ENCODE data around the gene FDX1.
"Not testable (repeated sequence)": the region's sequence is repeated elsewhere in the genome, so short reads cannot be mapped to it uniquely, and the experiment has no call there.

Gene FDX1, protein sequence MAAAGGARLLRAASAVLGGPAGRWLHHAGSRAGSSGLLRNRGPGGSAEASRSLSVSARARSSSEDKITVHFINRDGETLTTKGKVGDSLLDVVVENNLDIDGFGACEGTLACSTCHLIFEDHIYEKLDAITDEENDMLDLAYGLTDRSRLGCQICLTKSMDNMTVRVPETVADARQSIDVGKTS

DNA sequence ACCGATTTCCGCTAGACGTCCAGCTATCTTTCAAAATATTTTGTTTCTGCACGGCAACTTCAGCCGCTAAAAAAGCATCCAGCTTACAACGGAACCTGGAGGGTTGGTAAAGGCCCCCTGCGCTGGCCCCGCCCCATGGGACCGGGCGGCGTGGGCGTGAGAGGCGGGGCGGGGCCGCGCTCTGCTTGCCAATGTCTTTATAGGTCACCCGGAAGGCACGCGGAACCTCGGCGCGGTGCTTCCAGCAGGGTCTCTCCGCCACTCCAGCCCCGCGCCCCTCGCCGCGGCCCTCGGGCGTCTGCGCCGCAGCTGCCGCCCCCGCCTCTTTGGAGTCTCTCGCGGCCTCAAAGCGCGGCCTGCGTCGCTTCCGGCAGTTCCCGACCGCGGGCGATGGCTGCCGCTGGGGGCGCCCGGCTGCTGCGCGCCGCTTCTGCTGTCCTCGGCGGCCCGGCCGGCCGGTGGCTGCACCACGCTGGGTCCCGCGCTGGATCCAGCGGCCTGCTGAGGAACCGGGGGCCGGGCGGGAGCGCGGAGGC is at the start of gene FDX1:
TSS of gene FDX1 (plus strand) at position 218 of the 536 bp plus-strand sequence. CDS start at position 391, 173 bp downstream.
- DNase-seq, result no peak

- no peak for DNase-seq
Observed at GRCh38 chr11:110380836-110381622, 48.7 kb upstream of the FDX1 start.

DNA sequence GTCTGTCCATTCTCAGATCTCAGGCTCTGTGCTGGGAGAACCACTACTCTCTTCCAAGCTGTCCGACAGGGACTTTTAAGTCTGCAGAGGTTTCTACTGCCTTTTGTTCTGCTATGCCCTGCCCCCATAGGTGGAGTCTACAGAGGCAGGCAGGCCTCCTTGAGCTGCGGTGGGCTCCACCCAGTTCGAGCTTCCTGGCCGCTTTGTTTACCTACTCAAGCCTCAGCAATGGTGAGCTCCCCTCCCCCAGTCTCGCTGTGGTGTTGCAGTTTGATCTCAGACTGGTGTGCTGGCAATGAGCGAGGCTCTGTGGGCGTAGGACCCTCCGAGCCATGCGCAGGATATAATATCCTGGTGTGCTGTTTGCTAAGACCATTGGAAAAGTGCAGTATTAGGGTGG is 41.5 kb upstream of the FDX1 start:
- DNase-seq, result not testable (repeated sequence)

GRCh38 chr11:110389965-110390364 is 39.8 kb upstream of the FDX1 start:
- no peak for DNase-seq

DNA sequence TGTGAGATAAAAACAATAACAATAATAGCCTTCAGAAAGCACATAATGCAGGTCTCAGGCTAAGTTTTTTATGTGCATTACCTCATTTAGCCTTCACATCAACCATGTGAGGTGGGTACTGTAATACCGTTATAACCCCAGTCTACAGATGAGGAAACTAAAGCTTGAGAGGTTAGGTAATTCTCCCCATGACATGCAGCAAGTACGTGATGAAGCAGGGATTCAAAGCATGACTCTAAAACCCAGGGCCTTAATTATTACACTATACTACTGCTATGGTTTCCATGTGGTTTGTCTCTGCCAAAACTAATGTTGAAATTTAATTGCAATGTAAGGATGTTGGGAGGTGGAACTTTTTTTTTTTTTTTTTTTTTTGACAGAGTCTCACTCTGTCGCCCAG is 37.7 kb upstream of the FDX1 start:
- no peak for DNase-seq

GRCh38 chr11:110397668-110398286 is 32.0 kb upstream of the FDX1 start:
- DNase-seq, result not testable (repeated sequence)

DNA sequence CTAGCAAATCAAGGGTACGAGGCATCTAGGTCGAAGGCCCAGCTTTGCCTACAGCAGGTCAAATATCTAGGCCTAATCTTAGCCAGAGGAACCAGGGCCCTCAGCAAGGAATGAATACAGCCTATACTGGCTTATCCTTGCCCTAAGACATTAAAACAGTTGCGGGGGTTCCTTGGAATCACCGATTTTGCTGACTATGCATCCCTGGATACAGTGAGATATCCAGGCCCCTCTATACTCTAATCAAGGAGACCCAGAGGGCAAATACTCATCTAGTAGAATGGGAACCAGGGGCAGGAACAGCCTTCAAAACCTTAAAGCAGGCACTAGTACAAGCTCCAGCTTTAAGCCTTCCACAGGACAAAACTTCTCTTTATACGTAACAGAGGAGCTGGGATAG is 26.2 kb upstream of the FDX1 start:
- not testable (repeated sequence) for DNase-seq

- DNase-seq, result not testable (repeated sequence)
Observed at GRCh38 chr11:110405636-110406035, 24.1 kb upstream of the FDX1 start.

DNA sequence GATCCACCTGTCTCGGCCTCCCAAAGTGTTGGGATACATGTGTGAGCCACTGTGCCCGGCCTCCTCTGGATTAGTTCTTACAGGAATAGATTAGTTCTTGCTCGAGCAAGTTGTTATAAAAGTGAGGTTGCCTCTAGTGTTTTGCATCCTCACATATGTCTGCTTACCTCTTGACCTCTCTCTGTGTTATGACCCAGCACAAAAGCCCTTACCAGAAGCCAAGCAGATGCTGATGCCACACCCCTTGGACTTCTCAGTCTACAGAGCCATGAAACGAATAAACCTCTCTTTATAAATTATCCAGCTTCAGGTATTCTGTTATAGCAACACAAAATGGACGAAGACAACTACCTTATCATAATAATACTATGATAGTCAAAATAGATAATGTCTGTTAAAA is 22.4 kb upstream of the FDX1 start:
- DNase-seq, result no peak

DNA sequence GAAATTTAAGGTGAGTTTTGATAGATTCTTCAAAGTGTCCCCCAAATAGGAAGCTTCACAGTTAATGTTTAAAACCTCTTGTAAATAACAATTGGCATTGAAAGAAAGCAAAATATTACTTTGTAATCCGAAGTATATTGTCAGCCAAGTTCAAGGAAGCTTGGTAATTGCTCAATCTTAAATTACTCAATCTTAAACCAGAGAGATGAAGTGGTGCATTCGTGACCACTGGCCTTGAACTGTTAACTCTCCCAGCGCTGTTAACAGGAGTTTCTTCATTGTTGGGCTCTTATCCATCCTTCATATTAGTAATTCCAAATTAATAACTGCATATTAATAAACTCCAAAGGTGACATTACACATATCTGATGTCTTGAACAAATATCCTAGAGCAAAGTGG is 20.6 kb upstream of the FDX1 start:
- no peak for DNase-seq

DNA sequence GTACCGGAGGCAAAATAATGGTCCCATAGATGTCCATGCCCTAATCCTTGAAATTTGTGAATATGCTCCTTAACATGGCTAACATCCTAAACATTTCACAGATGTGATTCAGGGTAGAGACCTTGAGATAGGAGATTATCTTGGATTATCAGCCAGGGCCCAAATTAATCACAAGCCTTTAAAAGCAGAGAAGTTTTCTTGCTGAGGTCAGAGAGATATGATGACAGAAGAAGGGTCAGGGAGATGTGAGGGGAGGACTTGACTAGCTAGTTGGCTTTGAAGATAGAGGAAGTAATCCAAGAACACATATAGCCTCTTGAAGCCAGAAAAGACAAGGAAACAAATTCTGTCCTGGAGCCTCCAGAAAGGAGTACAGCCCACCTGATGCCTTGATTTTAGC is 19.1 kb upstream of the FDX1 start:
- no peak for DNase-seq

DNA sequence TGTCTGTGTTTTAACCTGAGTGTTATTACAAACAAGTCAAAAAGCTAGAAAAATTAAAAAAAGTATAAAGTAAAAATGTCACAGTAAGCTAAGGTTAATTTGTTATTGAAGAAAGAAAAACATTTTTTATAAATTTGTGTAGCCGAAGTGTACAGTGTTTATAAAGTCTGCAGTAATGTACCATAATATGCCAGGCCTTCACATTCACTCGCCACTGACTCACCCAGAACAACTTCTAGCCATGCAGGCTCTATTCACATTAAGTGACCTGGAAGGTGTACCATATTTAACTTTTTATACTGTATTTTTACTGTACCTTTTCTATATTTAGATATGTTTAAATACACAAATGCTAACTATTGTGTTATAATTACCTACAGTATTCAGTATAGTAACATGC is 14.7 kb upstream of the FDX1 start:
- DNase-seq, result no peak

DNA sequence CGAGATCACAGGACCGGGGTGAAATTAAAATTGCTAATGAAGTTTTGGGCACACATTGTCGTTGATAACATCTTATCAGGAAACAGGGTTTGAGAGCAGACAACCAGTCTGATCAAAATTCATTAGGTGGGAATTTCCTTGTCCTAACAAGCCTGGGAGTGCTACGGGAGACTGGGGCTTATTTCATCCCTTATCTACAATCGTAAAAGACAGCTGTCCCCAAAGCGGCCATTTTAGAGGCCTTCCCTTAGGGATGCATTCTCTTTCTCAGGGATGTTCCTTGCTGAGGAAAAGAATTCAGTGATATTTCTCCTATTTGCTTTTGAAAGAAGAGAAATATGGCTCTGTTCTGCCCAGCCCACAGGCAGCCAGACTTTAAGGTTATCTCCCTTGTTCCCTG is 8.1 kb upstream of the FDX1 start:
- not testable (repeated sequence) for DNase-seq

DNA sequence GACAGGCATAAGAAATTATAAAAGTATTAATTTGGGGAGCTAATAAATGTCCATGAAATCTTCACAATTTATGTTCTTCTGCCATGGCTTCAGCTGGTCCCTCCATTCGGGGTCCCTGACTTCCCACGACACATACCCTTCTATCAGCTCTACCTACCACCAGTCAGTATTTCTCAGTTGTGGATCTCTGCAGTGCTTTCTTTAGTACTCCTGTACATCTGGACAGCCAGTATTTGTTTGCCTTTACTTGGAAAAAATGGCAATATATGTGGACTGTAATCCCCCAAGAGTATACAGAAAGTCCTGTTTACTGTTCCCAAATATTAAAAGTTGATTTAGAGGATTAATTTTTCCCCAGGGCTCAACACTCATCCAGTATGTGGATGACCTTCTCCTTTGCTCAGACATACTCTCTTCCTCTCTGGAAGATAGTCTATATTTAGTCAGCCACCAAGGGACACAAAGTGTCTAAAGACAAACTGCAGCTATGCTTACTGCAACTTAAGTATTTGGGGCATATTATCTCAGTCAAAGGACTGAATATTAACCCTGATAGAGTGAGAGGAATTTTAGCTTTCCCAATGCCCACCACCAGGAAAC is 7.3 kb upstream of the FDX1 start:
- DNase-seq, result no peak

GRCh38 chr11:110424775-110425444 is 4.8 kb upstream of the FDX1 start:
- no peak for DNase-seq

DNA sequence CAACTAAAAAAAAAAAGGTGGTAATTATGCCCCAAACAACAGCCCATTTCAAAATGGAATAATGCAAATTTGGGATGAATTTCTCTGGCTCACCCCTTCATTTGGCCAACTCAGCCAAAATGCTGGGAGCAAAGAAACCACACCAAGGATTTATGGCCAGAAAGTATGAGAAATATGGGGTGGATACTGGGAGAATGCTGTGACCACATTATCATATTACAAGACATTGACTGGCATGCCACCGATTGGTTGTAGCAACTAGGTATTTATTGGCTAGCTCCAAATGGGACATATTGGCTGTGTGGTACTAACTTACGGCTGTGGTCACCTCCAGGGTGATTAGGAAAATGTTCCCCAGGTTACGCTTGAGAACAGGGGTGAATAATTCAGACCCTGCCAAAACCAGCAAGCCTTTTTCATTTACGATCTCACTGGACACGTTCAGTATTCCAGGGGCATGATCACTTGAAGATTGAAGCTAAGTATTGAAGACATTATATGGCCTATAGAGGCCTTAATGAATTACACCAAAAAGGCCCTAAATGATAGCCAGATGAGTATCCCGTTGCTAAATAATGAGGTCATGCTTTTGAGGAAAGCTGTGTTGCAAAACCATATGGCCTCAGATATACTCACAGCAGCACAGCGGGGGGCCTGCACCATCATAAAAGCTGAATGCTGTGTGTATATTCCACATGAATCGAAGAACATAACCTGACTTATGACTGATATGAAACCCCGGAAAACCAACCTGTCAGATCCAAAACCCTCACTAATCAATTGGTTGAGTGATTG is 3.8 kb upstream of the FDX1 start:
- no peak for DNase-seq

- DNase-seq, result no peak
Observed at GRCh38 chr11:110428040-110428439, 1.7 kb upstream of the FDX1 start.

DNA sequence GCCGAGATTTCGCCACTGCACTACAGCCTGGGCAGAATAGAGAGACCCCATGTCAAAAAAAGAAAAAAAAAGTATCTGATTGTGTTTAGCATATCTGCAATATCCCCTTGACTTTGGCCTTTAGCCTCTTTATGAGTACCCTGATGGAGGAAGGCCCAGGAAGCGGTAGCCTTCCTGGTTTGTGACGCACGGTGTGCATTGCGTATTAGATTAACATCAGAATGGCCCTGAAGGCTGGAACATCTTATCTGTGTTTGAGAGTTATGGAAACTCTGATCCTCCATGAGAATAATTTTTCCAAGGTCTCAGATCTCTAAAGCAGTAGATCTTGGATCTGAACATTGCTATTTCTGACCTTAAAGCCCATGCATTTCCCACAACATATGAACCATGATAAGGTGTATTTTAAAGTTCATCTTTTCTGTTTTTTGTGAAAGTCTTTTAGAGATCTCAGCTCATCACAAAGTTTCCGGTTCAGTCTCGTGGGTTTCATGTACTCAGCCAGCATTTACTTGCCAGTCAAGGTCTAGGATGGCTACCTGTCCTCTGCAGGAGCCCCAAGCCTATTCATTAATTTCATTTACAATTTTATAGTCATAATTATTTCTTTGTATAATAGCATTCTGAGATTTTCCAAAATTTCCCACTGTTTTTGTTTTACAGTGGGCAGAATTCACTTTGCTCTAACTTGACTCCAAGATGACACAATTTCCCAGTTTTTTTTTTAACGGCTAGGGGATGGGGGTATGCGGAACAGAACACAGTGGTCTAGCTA is 605 bp upstream of the FDX1 start:
- no peak for DNase-seq

DNA sequence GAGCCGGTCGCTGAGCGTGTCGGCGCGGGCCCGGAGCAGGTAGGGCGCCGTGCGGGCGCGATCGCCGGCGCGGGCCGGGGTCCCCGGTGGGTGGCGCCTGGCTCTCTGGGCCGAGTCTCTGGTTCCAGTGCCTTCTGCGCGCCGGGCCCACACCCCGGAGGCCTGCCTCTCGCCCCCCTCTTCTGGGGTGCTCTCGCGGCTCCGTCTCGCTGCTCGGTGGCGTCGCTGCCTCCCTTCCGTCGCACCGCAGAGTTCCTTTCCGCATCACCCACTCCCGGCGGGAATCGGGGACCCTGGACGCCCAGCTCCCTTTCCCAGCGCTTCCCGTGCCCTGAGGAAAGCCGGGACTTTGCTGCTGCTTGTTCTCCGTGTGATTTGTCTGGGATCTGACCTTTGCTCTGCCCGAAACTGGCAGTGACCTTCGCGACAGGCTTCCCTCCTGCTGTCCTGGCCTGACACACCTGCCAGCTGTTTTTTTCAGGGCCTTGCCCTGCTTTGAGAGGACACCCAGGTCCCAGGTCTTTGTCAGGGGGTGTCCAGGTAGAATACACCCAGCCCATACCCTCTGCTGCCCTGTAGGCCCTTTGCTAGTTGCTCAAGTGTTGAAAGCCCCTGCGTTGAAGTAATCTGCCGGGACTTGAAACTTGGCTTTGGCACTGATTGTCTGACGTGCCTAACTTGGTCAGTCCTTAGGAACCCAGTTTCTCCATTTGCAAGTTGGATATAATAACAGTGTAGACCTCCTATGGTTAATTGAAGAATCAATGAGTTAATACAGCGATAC is 711 bp downstream of the FDX1 start:
- no peak for DNase-seq

GRCh38 chr11:110431051-110431672 is 1.4 kb downstream of the FDX1 start:
- no peak for DNase-seq
